ENCODE measurements around the gene SERGEF. TPM values are rescaled to one million over a fixed set of nuclear protein-coding genes. Genes with fewer than 3 reads are reported as not detected.

The SERGEF gene
- total RNA-seq, 1 experiment from 2014 or later: 26.1 TPM

DNA sequence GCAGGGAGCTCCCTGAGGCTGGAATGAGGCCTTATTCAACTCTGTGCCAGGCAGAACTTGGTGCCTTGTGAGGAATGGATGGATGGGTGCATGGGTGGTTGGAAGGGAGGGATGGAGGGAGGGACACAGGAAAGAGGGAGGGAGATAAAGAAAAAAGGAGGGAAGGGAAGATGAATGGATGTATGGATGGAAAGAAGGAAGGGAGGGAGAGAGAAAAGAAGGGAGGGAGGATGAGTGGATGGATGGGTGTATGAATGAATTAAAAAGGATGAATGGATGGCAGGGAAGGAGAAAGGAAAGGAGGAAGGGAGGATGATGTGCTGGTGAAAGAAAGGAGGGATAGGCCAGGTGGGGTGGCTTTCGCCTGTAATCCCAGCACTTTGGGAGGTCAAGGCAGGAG lies 243.6 kb downstream of the SERGEF start:
- Mint-ChIP-seq H3K9me3 (ENCODE audit: unreplicated experiment) (no peaks in the 10 kb centered on the region), H3K36me3 (ENCODE audit: insufficient read depth, unreplicated experiment) (no peaks in the 10 kb centered on the region), H3K4me3 (ENCODE audit: unreplicated experiment) (no peak overlapping the region), H3K27me3 (ENCODE audit: insufficient read depth, unreplicated experiment) (no peaks in the 10 kb centered on the region), H3K27ac (ENCODE audit: low read depth, unreplicated experiment) (no peak overlapping the region), H3K4me1 (ENCODE audit: insufficient read depth, unreplicated experiment) (no peaks in the 10 kb centered on the region)
- TF ChIP-seq, protein P1, sequence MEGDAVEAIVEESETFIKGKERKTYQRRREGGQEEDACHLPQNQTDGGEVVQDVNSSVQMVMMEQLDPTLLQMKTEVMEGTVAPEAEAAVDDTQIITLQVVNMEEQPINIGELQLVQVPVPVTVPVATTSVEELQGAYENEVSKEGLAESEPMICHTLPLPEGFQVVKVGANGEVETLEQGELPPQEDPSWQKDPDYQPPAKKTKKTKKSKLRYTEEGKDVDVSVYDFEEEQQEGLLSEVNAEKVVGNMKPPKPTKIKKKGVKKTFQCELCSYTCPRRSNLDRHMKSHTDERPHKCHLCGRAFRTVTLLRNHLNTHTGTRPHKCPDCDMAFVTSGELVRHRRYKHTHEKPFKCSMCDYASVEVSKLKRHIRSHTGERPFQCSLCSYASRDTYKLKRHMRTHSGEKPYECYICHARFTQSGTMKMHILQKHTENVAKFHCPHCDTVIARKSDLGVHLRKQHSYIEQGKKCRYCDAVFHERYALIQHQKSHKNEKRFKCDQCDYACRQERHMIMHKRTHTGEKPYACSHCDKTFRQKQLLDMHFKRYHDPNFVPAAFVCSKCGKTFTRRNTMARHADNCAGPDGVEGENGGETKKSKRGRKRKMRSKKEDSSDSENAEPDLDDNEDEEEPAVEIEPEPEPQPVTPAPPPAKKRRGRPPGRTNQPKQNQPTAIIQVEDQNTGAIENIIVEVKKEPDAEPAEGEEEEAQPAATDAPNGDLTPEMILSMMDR (IDR thresholded peaks at IDR 0.05; ENCODE audit: unreplicated experiment): no peak
- BruUV-seq (replicated peaks): no TSS peak
- no peak for DNase-seq (ENCODE audit: unreplicated experiment)
- CTCF ChIA-PET: interaction anchor here (0.6 to 1.8 kb wide), 5 partner anchors 13 to 210 kb away, joined by 3 to 5 read pairs (median 3); no protein-coding TSS in a partner anchor
- intact Hi-C loops (cut with micrococcal nuclease): loop anchor here (10.0 kb wide), 1 partner anchor 56 kb away; no protein-coding TSS in a partner anchor
- POLR2A ChIA-PET: no interaction called here

DNA sequence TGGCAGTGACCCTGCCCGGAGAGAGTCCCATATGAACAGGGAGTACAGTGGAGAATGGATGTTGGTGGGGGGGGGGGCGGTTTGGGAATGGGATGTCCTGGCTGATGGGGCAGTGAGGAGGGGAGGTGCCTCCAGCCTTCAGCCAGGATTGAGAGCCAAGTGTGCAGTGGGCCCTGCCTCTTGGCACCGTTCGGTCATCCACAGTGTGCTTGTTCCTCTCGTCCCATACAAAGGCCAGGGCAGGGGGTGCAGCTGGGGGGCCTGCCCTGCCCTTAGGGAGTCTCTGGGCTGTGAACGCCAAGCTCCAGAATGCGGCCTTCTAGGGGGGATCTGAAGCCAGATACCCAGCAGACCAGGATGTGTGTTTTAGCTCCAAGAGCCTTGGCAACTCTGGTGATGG lies 244.3 kb downstream of the SERGEF start:
- H3K4me3 Mint-ChIP-seq (ENCODE audit: unreplicated experiment): no peak overlapping the region
- H3K27me3 Mint-ChIP-seq (ENCODE audit: insufficient read depth, unreplicated experiment): no peaks in the 10 kb centered on the region

DNA sequence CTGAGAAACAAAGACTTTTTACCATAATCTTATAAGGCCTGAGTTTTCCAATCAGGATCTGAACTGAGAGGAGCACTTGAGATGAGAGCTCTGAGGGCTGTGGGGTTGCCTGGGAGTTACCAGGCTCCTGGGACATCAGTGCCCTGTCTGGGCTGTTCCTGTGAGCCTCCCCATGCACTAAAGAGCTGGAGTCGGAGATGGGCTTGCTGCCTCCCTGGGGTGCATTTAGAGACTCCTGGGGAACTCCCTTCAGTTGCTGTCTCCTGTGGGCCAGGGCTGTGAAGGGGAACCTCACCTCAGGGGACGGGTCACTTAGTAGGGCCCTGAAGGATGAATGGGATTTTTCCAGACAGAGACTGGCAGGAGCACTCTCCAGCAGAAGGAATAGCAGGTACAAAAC lies 244.9 kb downstream of the SERGEF start:
- no TSS peak for BruUV-seq (replicated peaks)
- Mint-ChIP-seq H3K4me3 (ENCODE audit: unreplicated experiment) (no peak overlapping the region), H3K27ac (ENCODE audit: low read depth, unreplicated experiment) (no peak overlapping the region), H3K27me3 (ENCODE audit: insufficient read depth, unreplicated experiment) (no peaks in the 10 kb centered on the region), H3K9me3 (ENCODE audit: unreplicated experiment) (no peaks in the 10 kb centered on the region), H3K36me3 (ENCODE audit: insufficient read depth, unreplicated experiment) (no peaks in the 10 kb centered on the region), H3K4me1 (ENCODE audit: insufficient read depth, unreplicated experiment) (no peaks in the 10 kb centered on the region)
- intact Hi-C loops (cut with micrococcal nuclease): loop anchor here (10.0 kb wide), 1 partner anchor 57 kb away; no protein-coding TSS in a partner anchor
- no peak for DNase-seq (ENCODE audit: unreplicated experiment)
- TF ChIP-seq, protein P1 (IDR thresholded peaks at IDR 0.05; ENCODE audit: unreplicated experiment): no peak
- POLR2A ChIA-PET: no interaction called here
- CTCF ChIA-PET: interaction anchor here (0.5 to 1.2 kb wide), 5 partner anchors 10 to 211 kb away, joined by 3 to 11 read pairs (median 5); no protein-coding TSS in a partner anchor

More for the DNA sequence above, 244.3 kb downstream of the SERGEF start:
- no peak for DNase-seq (ENCODE audit: unreplicated experiment)
- no peak overlapping the region for H3K27ac Mint-ChIP-seq (ENCODE audit: low read depth, unreplicated experiment)
- ChIA-PET POLR2A (interaction anchor here (0.6 kb wide), 1 partner anchor 127 kb away, joined by 4 read pairs; no protein-coding TSS in a partner anchor), CTCF (interaction anchor here (0.5 to 1.2 kb wide), 5 partner anchors 16 to 210 kb away, joined by 3 to 10 read pairs (median 3); no protein-coding TSS in a partner anchor)
- TF ChIP-seq, protein P1 (IDR thresholded peaks at IDR 0.05; ENCODE audit: unreplicated experiment): no peak
- H3K9me3 Mint-ChIP-seq (ENCODE audit: unreplicated experiment): no peaks in the 10 kb centered on the region
- no TSS peak for BruUV-seq (replicated peaks)
- no peaks in the 10 kb centered on the region for H3K36me3 Mint-ChIP-seq (ENCODE audit: insufficient read depth, unreplicated experiment)
- no peaks in the 10 kb centered on the region for H3K4me1 Mint-ChIP-seq (ENCODE audit: insufficient read depth, unreplicated experiment)
- intact Hi-C loops (cut with micrococcal nuclease): loop anchor here (10.0 kb wide), 1 partner anchor 56 kb away; no protein-coding TSS in a partner anchor

DNA sequence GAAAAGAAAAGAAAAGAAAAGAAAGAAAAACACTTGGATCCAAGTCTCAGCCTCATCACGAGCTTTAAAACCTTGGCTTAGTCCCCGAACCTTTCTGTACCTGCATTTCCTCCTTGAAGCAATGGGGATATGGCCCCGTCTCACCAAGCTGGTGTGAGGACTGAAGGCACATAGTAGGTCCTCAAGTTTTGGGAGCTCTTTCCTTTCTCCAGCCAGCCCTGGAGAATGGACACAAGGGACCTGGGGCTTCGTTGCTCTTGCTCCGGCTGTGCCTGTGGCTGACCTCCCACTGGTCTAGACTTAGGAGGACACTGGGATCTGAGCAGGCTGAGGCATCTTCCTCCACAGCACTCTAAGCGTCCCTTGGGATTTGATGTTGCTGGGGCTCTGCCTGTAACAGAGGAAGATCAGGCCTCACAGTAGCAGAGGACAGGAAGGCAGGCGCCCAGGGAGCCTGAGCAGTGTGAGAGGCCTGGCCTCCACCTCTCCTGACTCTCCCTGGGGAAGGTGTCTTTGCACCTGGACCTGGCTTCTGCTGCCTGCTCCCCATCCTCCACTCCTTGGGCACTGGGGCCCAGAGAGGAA lies 245.5 kb downstream of the SERGEF start:
- Mint-ChIP-seq H3K27me3 (ENCODE audit: insufficient read depth, unreplicated experiment) (no peaks in the 10 kb centered on the region), H3K36me3 (ENCODE audit: insufficient read depth, unreplicated experiment) (no peaks in the 10 kb centered on the region), H3K27ac (ENCODE audit: low read depth, unreplicated experiment) (no peak overlapping the region), H3K4me1 (ENCODE audit: insufficient read depth, unreplicated experiment) (no peaks in the 10 kb centered on the region), H3K9me3 (ENCODE audit: unreplicated experiment) (no peaks in the 10 kb centered on the region), H3K4me3 (ENCODE audit: unreplicated experiment) (no peak overlapping the region)
- TF ChIP-seq, protein P1 (IDR thresholded peaks at IDR 0.05; ENCODE audit: unreplicated experiment): no peak
- DNase-seq (ENCODE audit: unreplicated experiment): no peak
- CTCF ChIA-PET: interaction anchor here (0.6 to 1.8 kb wide), 4 partner anchors 9 to 231 kb away, joined by 4 to 11 read pairs (median 4); no protein-coding TSS in a partner anchor
- intact Hi-C loops (cut with micrococcal nuclease): loop anchor here (10.0 kb wide), 1 partner anchor 57 kb away; no protein-coding TSS in a partner anchor
- no TSS peak for BruUV-seq (replicated peaks)
- POLR2A ChIA-PET: no interaction called here
